ENCODE measurements around the gene MYOF. TPM values are rescaled to one million over a fixed set of nuclear protein-coding genes. Genes with fewer than 3 reads are reported as not detected.
A peak's percentile ranks its signal among the peaks of the same experiment; 100 is the strongest.

Gene MYOF
- polyA plus RNA-seq, 1 of the 3 experiments (the other 2 are of a cell fraction) = 103 TPM

DNA sequence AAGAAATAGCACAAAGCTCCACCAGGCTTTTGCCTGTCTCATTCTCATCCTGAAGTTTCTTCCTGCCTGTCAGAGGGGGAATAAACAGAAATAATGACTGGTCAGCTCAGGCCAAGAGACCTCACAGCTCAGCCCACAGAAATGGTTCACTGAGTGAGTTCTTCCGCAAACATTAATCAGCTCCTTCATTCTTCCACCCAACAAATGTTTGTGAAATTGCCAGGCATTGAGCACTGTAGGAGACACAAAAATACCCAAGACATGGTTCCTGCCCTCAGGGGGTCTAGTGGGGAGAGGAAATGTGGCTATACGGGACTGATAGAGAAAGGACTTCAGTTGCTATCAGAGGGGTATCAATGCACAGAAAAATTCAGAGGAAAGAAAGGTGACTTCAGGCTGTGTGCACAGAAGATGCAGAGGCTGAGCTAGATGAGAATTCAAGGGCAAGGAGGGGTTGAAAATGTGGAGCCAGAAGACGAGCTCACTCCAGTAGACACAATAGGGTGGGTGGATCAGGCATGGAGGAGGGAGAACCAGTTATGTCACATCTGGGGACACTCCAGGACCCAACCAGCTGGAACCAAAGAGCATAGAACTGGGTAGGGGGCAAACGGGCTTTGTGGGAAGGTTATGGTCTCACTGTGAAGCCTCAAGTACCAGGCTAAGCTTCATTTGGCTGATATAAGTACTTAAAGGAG is 20.9 kb downstream of the MYOF start:
- Histone ChIP-seq H3K36me3 (replicated peaks in 1 of 2; ENCODE audit: control insufficient read depth in 1 of 2, insufficient read depth in 2 of 2, low read length in 1 of 2) (peaks cover 0 to 21% of the 10 kb centered on the region in 2 experiments), H3K27ac (ENCODE audit: low read depth in 2 of 2, low read length in 1 of 2) (peak overlapping the region in 1 of 2 experiments; percentile 99; a peak in 2 of 4 replicates), H3K4me1 (ENCODE audit: control insufficient read depth in 1 of 2, insufficient read depth in 2 of 2, low read depth in 1 of 2, low read length in 1 of 2) (peaks cover 14 to 67% of the 10 kb centered on the region in 2 experiments; a peak in 3 of 4 replicates), H3K27me3 (ENCODE audit: insufficient read depth) (no peaks in the 10 kb centered on the region), H3K4me2 (no peak overlapping the region), H3K4me3 (ENCODE audit: low read depth in 2 of 2, low read length in 1 of 2) (no peak overlapping the region), H3K9ac (0 out of 2 replicates have a peak overlapping the region, but pooled peaks have one; percentile 5), H3K9me2 (no peaks in the 10 kb centered on the region), H2AFZ (ENCODE audit: low read depth) (no peak overlapping the region), H3F3A (replicated peaks; ENCODE audit: insufficient read depth) (peaks cover 76% of the 10 kb centered on the region), H3K79me2 (ENCODE audit: insufficient read depth) (peaks cover 86% of the 10 kb centered on the region), H4K20me1 (ENCODE audit: insufficient read depth) (no peaks in the 10 kb centered on the region), H3K9me3 (no peaks in the 10 kb centered on the region)
- DNase-seq = no peak
- POLR2A ChIA-PET = no interaction called here
- TF ChIP-seq EZH2phosphoT487 (IDR thresholded peaks at IDR 0.05; ENCODE audit: borderline replicate concordance, low read depth) = no peak
- 0 out of 2 replicates have a peak, but pooled peaks have one; percentile 3 for TF ChIP-seq PBX3 (IDR thresholded peaks at IDR 0.05)
- 73% methylated on average over 4 of the region's 4 CpGs for WGBS (ENCODE audit: low lambda C conversion rate)
- CTCF ChIA-PET = interaction anchor here (0.6 to 2.0 kb wide), 3 partner anchors 19 to 104 kb away, joined by 3 to 11 read pairs (median 3); partner anchors contain the start of gene MYOF

GRCh38 chr10:93459466-93459865 is 22.7 kb downstream of the MYOF start:
- 43% methylated on average over 3 of the region's 3 CpGs for WGBS (ENCODE audit: low lambda C conversion rate)
- H3K4me3 ChIP-seq (ENCODE audit: low read depth in 2 of 2, low read length in 1 of 2) = no peak overlapping the region
- no peaks in the 10 kb centered on the region for H3K27me3 ChIP-seq (ENCODE audit: insufficient read depth)
- no peaks in the 10 kb centered on the region for H3K9me3 ChIP-seq
- H3K36me3 ChIP-seq (replicated peaks in 1 of 2; ENCODE audit: control insufficient read depth in 1 of 2, insufficient read depth in 2 of 2, low read length in 1 of 2) = peaks cover 0 to 30% of the 10 kb centered on the region in 2 experiments
- TF ChIP-seq YY1 (IDR thresholded peaks at IDR 0.05; ENCODE audit: low read depth) (no peak), RAD21 (IDR thresholded peaks at IDR 0.05; ENCODE audit: low read length) (no peak), MXI1 (IDR thresholded peaks at IDR 0.05; ENCODE audit: low read depth, low read length) (no peak), USF2 (IDR thresholded peaks at IDR 0.05; ENCODE audit: borderline replicate concordance, low read depth, low read length) (no peak), ZBTB33 (IDR thresholded peaks at IDR 0.05; ENCODE audit: borderline replicate concordance, low read depth) (no peak), FOSL2 (IDR thresholded peaks at IDR 0.05; ENCODE audit: borderline replicate concordance, low read depth) (no peak), TEAD4 (IDR thresholded peaks at IDR 0.05; ENCODE audit: borderline replicate concordance, insufficient read depth) (no peak)
- H4K20me1 ChIP-seq (ENCODE audit: insufficient read depth) = no peaks in the 10 kb centered on the region
- peaks cover 60% of the 10 kb centered on the region for H3F3A ChIP-seq (replicated peaks; ENCODE audit: insufficient read depth)
- H3K9ac ChIP-seq = peak overlapping the region; percentile 82
- H2AFZ ChIP-seq (ENCODE audit: low read depth) = no peak overlapping the region
- H3K4me1 ChIP-seq (ENCODE audit: control insufficient read depth in 1 of 2, insufficient read depth in 2 of 2, low read depth in 1 of 2, low read length in 1 of 2) = peaks cover 7 to 62% of the 10 kb centered on the region in 2 experiments; a peak in 3 of 4 replicates
- CTCF ChIA-PET = interaction anchor here (1.1 to 1.3 kb wide), 3 partner anchors 9 to 80 kb away, joined by 3 to 4 read pairs (median 3); no protein-coding TSS in a partner anchor
- peak overlapping the region; percentile 60 for H3K4me2 ChIP-seq
- H3K9me2 ChIP-seq = no peaks in the 10 kb centered on the region
- peaks cover 92% of the 10 kb centered on the region for H3K79me2 ChIP-seq (ENCODE audit: insufficient read depth)
- no peak for DNase-seq
- POLR2A ChIA-PET = no interaction called here
- peak overlapping the region; percentile 86 to 99; a peak in 3 of 4 replicates for H3K27ac ChIP-seq (ENCODE audit: low read depth in 2 of 2, low read length in 1 of 2)

All from SK-N-SH (cell line).